Measurements from ENCODE around the gene ANKRD16. TPM values are rescaled to one million over a fixed set of nuclear protein-coding genes. Genes with fewer than 3 reads are reported as not detected.
"Not testable (repeated sequence)": the region's sequence is repeated elsewhere in the genome, so short reads cannot be mapped to it uniquely, and the experiment has no call there.

ANKRD16 gene
- total RNA-seq, 1 donor from 2014 or later: 6.0 TPM

- DNase-seq (ENCODE audit: low spot score): not testable (repeated sequence)
These were observed 53.5 kb downstream of the ANKRD16 start for GRCh38 chr10:5836181-5836580.

- DNase-seq (ENCODE audit: low spot score): no peak
These were observed 54.1 kb downstream of the ANKRD16 start for GRCh38 chr10:5835446-5836095.

GRCh38 chr10:5833814-5834213 lies 55.9 kb downstream of the ANKRD16 start:
- DNase-seq (ENCODE audit: low spot score): no peak

GRCh38 chr10:5832946-5833345 lies 56.7 kb downstream of the ANKRD16 start:
- no peak for DNase-seq (ENCODE audit: low spot score)

GRCh38 chr10:5831446-5831782 lies 58.3 kb downstream of the ANKRD16 start:
- DNase-seq (ENCODE audit: low spot score): no peak

- no peak for DNase-seq (ENCODE audit: low spot score)
These were observed 58.9 kb downstream of the ANKRD16 start for GRCh38 chr10:5830629-5831445.

GRCh38 chr10:5829267-5829666 lies 60.4 kb downstream of the ANKRD16 start:
- DNase-seq (ENCODE audit: low spot score): no peak

- no peak for DNase-seq (ENCODE audit: low spot score)
These were observed 61.0 kb downstream of the ANKRD16 start for GRCh38 chr10:5828725-5829124.

- no peak for DNase-seq (ENCODE audit: low spot score)
These were observed 61.9 kb downstream of the ANKRD16 start for GRCh38 chr10:5827841-5828240.

GRCh38 chr10:5826511-5826910 lies 63.2 kb downstream of the ANKRD16 start:
- DNase-seq (ENCODE audit: low spot score): not testable (repeated sequence)

GRCh38 chr10:5818894-5819293 lies 70.8 kb downstream of the ANKRD16 start:
- no peak for DNase-seq (ENCODE audit: low spot score)

- no peak for DNase-seq (ENCODE audit: low spot score)
These were observed 71.7 kb downstream of the ANKRD16 start for GRCh38 chr10:5818048-5818331.

- no peak for DNase-seq (ENCODE audit: low spot score)
These were observed 72.2 kb downstream of the ANKRD16 start for GRCh38 chr10:5817322-5818047.

- DNase-seq (ENCODE audit: low spot score): no peak
These were observed 73.5 kb downstream of the ANKRD16 start for GRCh38 chr10:5816170-5816569.

- DNase-seq (ENCODE audit: low spot score): no peak
These were observed 75.3 kb downstream of the ANKRD16 start for GRCh38 chr10:5814110-5815107.

- peak; percentile 98 for DNase-seq (ENCODE audit: low spot score)
These were observed 76.2 kb downstream of the ANKRD16 start, which contains the start of gene GDI2 for GRCh38 chr10:5813341-5814109. TSS of gene GDI2 (minus strand) at chr10:5813434. CDS start at chr10:5813258, 176 bp downstream.

- no peak for DNase-seq (ENCODE audit: low spot score)
These were observed 76.7 kb downstream of the ANKRD16 start for GRCh38 chr10:5813091-5813340.

- DNase-seq (ENCODE audit: low spot score): peak; percentile 41
These were observed 77.2 kb downstream of the ANKRD16 start for GRCh38 chr10:5812283-5813090.
